Astrocyte of the cerebellum (primary cell): ENCODE data around the gene RDH14.

Experiments used
- DNase-seq: peaks from one replicate; pipeline ENCODE4 v3.0.0-alpha.2; 2011; ENCODE audit warnings: low read depth
- H3K4me3 ChIP-seq: 2 replicates; pipeline ENCODE4 v1.5.1; 2011; ENCODE audit warnings: mild to moderate bottlenecking, low read depth, low read length, moderate library complexity
- CTCF ChIP-seq: IDR thresholded peaks from 2 replicates; pipeline ENCODE4 v1.5.1; 2012; ENCODE audit warnings: low read length, low read depth, moderate library complexity, mild to moderate bottlenecking; ENCODE audit errors: missing control alignments
- in situ Hi-C: cut with HindIII; loops from 2 replicates; pipeline ENCODE4 v1.10.0; 2017; ENCODE audit warnings: low sequenced_read_pairs

Gene RDH14

DNA sequence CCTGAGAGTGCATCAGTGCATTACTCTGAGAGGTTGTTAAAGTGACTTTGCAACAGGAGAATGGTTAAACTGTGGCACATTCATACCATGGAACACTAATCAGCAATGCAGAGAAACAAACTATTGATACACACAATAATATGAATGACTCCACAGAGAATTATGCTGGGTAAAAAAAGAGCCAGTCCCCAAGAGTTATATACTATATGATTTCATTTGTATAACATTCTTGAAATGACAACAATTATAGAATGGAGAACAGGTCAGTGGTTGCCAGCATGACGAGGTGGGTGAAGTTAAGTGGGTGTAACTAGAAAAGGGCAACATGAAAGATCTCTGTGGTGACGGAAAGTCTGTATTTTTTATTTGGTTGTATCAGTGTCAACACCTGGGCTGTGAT, 31.9 kb upstream of the RDH14 start:
- in situ Hi-C loops, result no loop called here
- DNase-seq, result no peak
- TF ChIP-seq CTCF, result no peak
- no peak overlapping the region for H3K4me3 ChIP-seq

DNA sequence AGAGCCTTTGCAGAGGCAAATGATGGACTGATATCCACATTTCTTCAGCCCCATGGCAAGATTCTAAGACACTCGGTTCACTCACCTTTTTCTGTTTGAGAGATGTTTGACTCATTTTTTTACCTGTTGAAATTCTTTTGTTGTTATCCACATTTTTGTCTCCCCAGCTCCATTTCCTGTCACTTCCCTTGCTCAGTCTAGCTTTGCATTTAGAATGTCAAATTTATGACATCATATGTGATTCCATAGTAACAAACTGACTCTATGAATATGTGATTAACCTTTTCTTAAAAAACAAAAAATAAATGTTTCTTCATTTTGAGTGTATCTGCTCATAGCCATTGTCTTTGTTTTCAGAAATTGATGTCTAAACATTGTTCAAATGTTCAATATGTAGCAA, 28.9 kb upstream of the RDH14 start, which contains the start of gene NT5C1B:
Gene NT5C1B (minus strand): TSS at position 216 of the 400 bp plus-strand sequence. CDS start 101 bp downstream, at position 115.
- no peak for TF ChIP-seq CTCF
- H3K4me3 ChIP-seq, result no peak within 1 kb of the TSS
- DNase-seq, result no peak
- in situ Hi-C loops, result no loop called here

GRCh38 chr2:18588802-18589201, 28.3 kb upstream of the RDH14 start:
- no peak for DNase-seq
- H3K4me3 ChIP-seq, result no peak overlapping the region
- in situ Hi-C loops, result no loop called here
- no peak for TF ChIP-seq CTCF

DNA sequence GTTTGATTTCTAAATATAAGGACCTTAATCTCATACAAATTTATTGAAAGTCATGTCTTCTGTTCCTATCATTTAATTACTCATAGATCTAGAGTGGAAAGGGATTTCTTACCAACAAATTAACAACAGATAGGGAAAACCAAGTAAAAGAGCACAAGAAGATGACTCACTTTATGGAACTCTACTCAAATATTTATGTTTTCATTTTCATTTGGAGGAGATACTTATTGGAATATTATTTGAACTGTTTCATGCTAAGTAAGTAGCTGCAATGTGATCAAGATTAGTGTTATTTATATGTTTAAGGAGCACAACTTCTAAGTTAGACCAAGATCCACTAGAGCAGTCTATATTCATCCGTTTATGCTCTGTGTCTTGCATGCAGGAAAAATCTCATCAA, 27.6 kb upstream of the RDH14 start:
- TF ChIP-seq CTCF, result no peak
- DNase-seq, result no peak
- in situ Hi-C loops, result no loop called here
- H3K4me3 ChIP-seq, result no peak overlapping the region

DNA sequence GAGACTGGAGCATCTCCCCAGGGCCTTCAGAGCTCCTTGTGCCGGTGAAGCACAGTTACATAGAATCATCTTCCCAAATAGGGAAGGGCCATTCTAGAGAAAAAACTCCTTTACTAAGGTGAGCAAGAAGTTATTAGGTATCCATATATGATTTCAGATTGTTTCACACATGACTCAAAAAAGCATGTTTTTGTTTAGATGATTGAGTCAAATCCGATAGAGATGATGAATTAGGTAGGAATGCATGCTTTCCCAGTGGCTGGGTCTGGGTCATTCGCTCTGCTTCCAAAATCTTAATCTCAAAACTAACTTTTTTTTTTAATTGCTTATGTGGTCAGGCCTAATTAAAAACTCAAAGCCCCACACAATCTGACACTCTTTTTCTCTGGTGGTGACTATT, 25.1 kb upstream of the RDH14 start:
- H3K4me3 ChIP-seq, result no peak overlapping the region
- in situ Hi-C loops, result no loop called here
- no peak for TF ChIP-seq CTCF
- DNase-seq, result no peak

GRCh38 chr2:18584608-18584954, 24.1 kb upstream of the RDH14 start:
- no peak overlapping the region for H3K4me3 ChIP-seq
- no peak for DNase-seq
- TF ChIP-seq CTCF, result no peak
- in situ Hi-C loops, result no loop called here
